Effector memory CD8-positive, alpha-beta T cell (primary cell): ENCODE data around the gene MMP24OS.
A peak's percentile ranks its signal among the peaks of the same experiment; 100 is the strongest.
"Not testable (repeated sequence)": the region's sequence is repeated elsewhere in the genome, so short reads cannot be mapped to it uniquely, and the experiment has no call there.

Source experiments
- ATAC-seq: fragments of 150-1000 bp; cut with Tn5 transposase; replicated peaks from 2 replicates; pipeline ENCODE4 v1.10.0; 2021; ENCODE audit warnings: mild to moderate bottlenecking, moderate library complexity
- DNase-seq, 3 experiments: peaks; one replicate each; pipeline ENCODE4 v3.0.0; 2021
- H3K27ac Mint-ChIP-seq, 2 donors: one replicate each; pipeline ENCODE4 v1.8.0; 2022; ENCODE audit warnings: mild to moderate bottlenecking in 2 of 2, mixed read lengths in 2 of 2, moderate library complexity in 2 of 2
- H3K27me3 Mint-ChIP-seq, 2 donors: one replicate each; pipeline ENCODE4 v1.8.0; 2022; ENCODE audit warnings: mixed read lengths in 2 of 2
- H3K36me3 Mint-ChIP-seq: one replicate; pipeline ENCODE4 v1.8.0; 2022; ENCODE audit warnings: mild to moderate bottlenecking, moderate library complexity, mixed read lengths; ENCODE audit not compliant: insufficient read depth
- H3K4me1 Mint-ChIP-seq, 2 donors: one replicate each; pipeline ENCODE4 v1.8.0; 2022; ENCODE audit warnings: low read depth in 2 of 2, mixed read lengths in 2 of 2
- H3K4me3 Mint-ChIP-seq, 2 donors: one replicate each; pipeline ENCODE4 v1.8.0; 2022; ENCODE audit warnings: mild to moderate bottlenecking in 2 of 2, mixed read lengths in 2 of 2, moderate library complexity in 2 of 2
- H3K9me3 Mint-ChIP-seq, 2 donors: one replicate each; pipeline ENCODE4 v1.8.0; 2022; ENCODE audit warnings: mixed read lengths in 2 of 2

Gene MMP24OS

DNA sequence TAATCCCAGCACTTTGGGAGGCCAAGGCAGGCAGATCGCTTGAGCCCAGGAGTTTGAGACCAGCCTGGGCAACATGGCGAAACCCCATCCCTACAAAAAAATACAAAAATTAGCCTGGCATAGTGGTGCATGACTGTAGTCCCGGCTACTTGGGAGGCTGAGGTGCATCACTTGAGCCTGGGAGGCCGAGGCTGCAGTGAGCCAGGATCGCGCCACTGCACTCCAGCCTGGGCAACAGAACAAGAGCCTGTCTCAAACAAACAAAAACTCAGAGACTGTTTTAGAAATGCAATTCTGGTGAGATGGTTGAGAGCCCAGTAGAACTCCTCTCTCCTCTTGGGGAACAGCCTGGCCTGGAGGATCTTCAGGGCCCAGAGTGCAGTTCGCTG is 37.7 kb upstream of the MMP24OS start:
- H3K4me3 Mint-ChIP-seq, H3K36me3 Mint-ChIP-seq, ATAC-seq, H3K27me3 Mint-ChIP-seq, DNase-seq, H3K9me3 Mint-ChIP-seq: not testable (repeated sequence)
- peak overlapping the region; percentile 54 to 84 for H3K27ac Mint-ChIP-seq
- H3K4me1 Mint-ChIP-seq, result peaks cover 8 to 23% of the 10 kb centered on the region in 2 donors

DNA sequence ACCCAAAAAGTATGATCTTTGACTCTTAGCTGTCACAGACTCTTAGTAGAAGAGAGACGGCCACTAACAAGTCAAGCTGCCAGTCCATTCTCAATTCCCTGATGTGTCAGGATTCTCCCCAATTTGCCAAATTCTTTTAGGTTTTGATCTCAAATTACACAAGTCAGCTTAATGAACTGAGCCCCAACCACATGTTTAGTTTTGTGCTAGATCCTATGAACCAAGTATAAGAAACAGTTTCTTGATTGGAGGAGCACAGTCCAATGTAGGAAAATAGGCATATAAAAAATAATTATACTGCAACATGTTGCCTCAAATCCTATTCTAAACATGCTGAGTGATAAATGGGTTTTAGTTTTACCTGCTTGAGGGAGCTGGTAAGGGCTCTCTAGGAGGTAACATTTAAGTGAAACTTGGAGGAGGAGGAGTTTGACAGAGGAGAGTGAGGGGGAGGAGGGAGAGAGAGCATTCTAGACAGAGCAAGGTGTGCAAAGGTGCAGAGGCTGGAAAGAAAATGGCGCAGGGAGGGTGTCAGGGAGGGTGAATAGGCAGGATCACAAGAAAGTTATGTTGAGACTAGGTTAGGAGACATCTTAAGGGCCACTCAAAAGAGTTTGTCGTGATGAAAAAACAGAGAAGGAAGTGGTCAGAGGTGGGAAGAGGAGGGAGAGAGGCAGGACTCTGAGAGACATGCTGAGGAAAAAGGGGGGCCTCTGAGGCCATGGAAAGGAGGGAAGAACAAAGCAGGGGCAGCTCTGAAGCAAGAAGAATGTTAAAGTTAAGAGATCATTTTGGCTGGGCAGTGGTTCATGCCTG is 37.1 kb upstream of the MMP24OS start:
- H3K36me3 Mint-ChIP-seq, result peaks cover 4% of the 10 kb centered on the region
- H3K27ac Mint-ChIP-seq, result peak overlapping the region; percentile 54 to 84
- ATAC-seq (no peak), DNase-seq (no peak)
- peaks cover 8 to 23% of the 10 kb centered on the region in 2 donors for H3K4me1 Mint-ChIP-seq
- no peak overlapping the region for H3K4me3 Mint-ChIP-seq
- H3K27me3 Mint-ChIP-seq, result no peaks in the 10 kb centered on the region
- no peaks in the 10 kb centered on the region for H3K9me3 Mint-ChIP-seq

DNA sequence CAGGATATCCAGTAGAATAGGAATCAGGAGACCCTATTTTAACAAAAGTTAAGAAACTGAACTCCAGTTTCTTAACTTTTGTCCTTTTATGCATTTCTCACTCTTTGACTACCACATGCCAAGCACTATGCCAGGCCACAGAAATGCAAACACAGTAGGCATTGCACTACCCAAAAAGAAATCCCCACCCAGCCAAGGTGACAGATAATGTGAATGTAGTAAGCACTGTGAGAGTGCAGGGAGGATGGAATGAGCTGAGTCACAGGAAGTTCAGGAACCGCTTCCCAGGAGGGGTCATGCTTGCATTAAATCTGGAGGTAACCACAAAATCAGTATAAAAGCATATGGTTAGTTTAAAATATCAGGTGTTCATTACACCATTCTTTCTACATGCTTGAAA is 34.4 kb upstream of the MMP24OS start:
- no peak for DNase-seq
- H3K4me1 Mint-ChIP-seq, result peaks cover 6 to 20% of the 10 kb centered on the region in 2 donors

DNA sequence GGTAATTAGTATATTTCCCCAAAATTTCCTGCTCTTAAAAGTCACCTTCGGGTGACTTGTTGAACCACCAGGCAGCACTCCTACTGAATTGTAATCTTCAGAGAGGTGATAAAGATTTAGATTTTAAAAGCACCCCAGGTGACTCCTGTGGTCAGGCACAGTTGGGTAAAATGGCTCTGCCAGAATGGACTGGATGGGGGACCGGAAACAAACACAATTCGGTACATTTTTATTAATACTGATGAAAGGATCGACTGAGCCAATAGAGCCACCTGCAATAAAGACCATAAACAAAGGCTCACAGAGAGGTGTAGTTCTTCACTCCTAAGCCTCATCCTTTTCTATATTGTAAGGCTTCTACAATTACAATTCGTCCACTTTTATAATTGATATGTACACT is 33.9 kb upstream of the MMP24OS start:
- H3K4me1 Mint-ChIP-seq, result peaks cover 6 to 20% of the 10 kb centered on the region in 2 donors
- H3K4me3 Mint-ChIP-seq, result no peak overlapping the region
- DNase-seq, result no peak
- H3K27me3 Mint-ChIP-seq, result no peaks in the 10 kb centered on the region
- ATAC-seq, result no peak
- H3K27ac Mint-ChIP-seq, result no peak overlapping the region
- H3K9me3 Mint-ChIP-seq, result no peaks in the 10 kb centered on the region
- peaks cover 9% of the 10 kb centered on the region for H3K36me3 Mint-ChIP-seq

More for the DNA sequence above, 34.4 kb upstream of the MMP24OS start:
- H3K27me3 Mint-ChIP-seq, result no peaks in the 10 kb centered on the region
- no peak for ATAC-seq
- peaks cover 9% of the 10 kb centered on the region for H3K36me3 Mint-ChIP-seq
- no peak overlapping the region for H3K4me3 Mint-ChIP-seq
- H3K27ac Mint-ChIP-seq, result no peak overlapping the region
- no peaks in the 10 kb centered on the region for H3K9me3 Mint-ChIP-seq

DNA sequence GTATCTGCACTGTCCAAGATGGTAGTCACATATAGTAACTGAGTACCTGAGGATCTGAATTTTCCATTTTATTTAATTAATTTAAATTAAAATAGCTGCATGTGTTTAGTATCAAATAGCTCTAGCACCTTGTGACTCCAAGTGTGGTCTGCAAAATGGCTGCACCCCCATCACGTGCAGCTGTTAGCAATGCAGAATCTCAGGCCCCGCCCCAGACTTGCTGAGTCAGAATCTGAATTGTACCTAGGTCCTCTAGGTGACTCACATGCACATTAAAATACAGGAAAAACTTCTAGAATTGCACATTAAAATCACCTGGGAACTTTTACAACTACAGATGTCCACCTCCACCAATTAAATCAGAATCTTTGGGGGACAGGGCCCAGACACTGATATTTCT is 33.5 kb upstream of the MMP24OS start:
- no peak overlapping the region for H3K4me3 Mint-ChIP-seq
- H3K9me3 Mint-ChIP-seq, result no peaks in the 10 kb centered on the region
- H3K27me3 Mint-ChIP-seq, result no peaks in the 10 kb centered on the region
- H3K36me3 Mint-ChIP-seq, result peaks cover 12% of the 10 kb centered on the region
- H3K4me1 Mint-ChIP-seq, result peaks cover 6 to 20% of the 10 kb centered on the region in 2 donors
- H3K27ac Mint-ChIP-seq, result no peak overlapping the region
- no peak for ATAC-seq
- no peak for DNase-seq

DNA sequence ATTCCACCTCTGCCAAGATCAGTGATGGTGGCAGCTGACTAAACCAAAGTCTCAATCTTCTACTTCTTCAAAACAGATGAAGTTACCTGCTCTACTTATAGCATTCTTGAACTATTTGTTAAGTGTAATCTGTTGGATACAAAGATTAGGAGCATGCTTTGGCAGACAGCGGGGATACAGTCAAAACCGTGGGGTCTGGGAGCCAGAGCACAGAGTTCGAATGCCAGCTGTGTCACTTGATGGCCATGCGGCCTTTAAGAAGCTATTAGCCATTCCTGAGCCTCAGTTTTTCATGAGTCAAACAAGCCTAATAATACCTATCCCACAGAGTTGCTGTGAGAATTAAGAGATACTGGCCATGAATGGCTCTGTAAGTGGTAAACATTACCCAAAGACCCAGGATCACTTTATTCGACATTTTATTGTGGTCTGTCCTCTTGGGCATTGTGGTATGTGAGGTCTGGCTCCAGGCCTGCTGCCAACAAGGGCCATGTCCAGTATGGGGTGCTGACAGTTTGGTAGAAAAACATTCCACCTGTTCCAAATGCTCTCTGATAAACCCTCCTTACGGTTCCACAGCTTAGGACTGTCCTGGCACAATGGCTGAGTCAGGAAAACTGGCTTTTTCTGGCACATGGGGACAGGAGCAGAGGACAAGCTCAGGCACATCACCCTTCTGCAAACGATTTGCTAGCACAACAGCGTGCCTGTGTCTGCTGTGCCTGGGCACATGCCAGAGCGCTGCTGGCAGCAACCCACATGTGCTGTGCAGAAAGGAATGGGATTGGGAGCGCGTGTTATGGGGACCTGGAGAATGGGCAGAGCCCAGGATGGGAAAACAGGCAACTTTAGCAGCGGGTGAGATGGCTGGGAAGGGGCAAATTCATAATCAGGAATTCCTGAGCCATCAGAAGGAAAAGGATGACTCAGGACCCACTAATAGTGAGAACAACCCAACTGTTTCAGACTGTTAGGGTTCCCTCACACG is 30.0 kb upstream of the MMP24OS start:
- Mint-ChIP-seq H3K27ac (no peak overlapping the region), H3K36me3 (peaks cover 8% of the 10 kb centered on the region), H3K4me3 (no peak overlapping the region), H3K4me1 (peaks cover 5 to 15% of the 10 kb centered on the region in 2 donors), H3K27me3 (no peaks in the 10 kb centered on the region), H3K9me3 (no peaks in the 10 kb centered on the region)
- no peak for DNase-seq
- no peak for ATAC-seq

DNA sequence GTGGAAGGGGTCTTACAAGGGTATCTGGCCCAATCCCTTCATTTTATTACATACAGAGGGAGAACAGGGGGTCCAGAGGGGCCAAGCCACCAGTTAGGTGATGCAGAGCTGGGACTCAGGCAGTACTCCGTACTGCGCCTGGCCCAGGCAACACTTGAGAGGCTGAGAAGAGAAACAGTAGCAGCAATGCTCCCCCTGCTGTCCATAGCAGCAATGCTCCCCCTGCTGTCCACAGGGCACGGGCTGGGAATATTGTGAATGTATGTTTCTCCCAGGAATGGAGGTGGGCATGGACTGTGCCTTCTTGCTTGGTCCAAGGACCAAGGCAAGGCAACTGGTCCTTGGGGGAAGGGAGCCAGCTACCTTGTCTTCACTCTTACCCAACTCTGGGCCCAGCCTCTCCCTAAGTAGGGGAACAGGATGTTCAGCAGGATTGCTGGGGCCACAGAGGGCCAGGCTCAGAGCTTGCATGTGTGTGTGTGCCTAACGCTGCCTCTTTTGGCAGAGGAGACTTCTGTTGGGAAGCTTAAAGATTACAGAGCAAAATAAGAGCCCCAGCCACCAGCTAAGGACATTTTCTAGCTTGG is 29.1 kb upstream of the MMP24OS start:
- H3K27me3 Mint-ChIP-seq, result no peaks in the 10 kb centered on the region
- peaks cover 8% of the 10 kb centered on the region for H3K36me3 Mint-ChIP-seq
- peaks cover 5 to 9% of the 10 kb centered on the region in 2 donors for H3K4me1 Mint-ChIP-seq
- H3K9me3 Mint-ChIP-seq, result no peaks in the 10 kb centered on the region
- peak in 1 of 3 experiments; percentile 14 for DNase-seq
- peak; percentile 28 for ATAC-seq
- H3K4me3 Mint-ChIP-seq, result no peak overlapping the region
- peak overlapping the region; percentile 21 to 49 for H3K27ac Mint-ChIP-seq

DNA sequence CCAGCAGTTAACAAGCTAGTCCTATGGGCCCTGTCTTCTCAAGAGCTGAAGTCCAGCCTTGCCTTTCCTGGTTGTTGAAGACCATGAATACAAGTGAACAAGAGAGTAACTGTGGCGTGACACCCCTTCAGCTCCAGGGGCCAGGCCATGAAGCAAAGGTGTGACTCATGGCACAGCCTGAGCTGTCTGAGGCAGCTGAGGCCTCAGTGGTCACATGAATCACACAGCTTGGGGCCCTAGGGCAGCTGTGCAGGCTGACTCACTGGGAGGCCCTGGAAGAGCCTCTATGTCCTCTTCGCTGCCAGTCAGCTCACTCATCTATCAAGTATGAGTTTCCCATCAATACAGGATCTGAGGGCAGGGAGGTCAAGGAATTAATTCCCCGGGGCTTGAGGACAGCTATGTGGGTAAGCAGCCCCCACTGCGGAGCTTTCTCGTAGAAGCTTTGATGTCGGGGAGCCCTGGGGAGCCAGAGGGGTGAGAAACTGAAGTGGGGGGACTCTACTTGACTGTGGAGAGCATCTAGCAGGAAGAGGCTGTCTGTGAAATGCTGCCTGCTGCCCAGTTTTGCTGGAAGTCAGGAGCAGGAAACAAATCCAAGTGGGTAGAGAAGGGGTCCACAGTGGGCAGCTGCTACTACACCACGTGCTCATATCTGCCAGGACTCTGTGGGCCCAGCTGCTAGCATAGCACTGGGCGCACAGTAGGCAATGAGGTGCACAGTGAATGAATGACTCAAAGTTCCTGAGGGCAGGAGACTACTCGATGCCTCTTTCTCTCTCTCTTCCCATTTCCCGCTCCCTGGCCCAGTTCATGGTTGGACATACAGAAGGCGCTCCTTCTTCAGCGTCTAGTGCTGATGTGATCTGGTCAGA is 28.0 kb upstream of the MMP24OS start:
- H3K36me3 Mint-ChIP-seq, result peaks cover 8% of the 10 kb centered on the region
- H3K4me3 Mint-ChIP-seq, result no peak overlapping the region
- no peak for ATAC-seq
- no peaks in the 10 kb centered on the region for H3K27me3 Mint-ChIP-seq
- H3K9me3 Mint-ChIP-seq, result no peaks in the 10 kb centered on the region
- no peak for DNase-seq
- H3K4me1 Mint-ChIP-seq, result peaks cover 5 to 9% of the 10 kb centered on the region in 2 donors
- peak overlapping the region; percentile 49 to 65 for H3K27ac Mint-ChIP-seq

DNA sequence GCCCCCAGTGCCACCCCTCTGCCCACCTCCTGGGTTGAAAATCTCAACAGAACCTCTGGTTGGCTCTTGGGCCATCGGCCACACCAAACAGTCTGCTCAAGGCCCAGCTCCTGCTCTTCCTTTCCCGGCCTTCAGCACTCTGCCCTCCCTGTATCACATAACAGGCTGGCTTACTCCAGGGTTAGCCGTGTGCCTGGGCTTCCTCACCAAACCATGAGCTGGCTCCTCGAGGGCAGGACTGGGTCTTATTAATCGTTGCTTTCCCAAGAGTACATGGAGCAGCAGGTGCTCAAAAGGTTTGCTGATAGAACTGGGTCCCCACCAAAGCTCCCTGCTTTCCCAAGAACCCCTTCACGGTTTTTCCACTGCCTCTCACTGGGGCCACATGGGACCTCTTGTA is 27.0 kb upstream of the MMP24OS start:
- peaks cover 5 to 9% of the 10 kb centered on the region in 2 donors for H3K4me1 Mint-ChIP-seq
- no peak for ATAC-seq
- no peaks in the 10 kb centered on the region for H3K9me3 Mint-ChIP-seq
- no peaks in the 10 kb centered on the region for H3K27me3 Mint-ChIP-seq
- no peak for DNase-seq
- H3K27ac Mint-ChIP-seq, result peak overlapping the region; percentile 36 to 65
- H3K36me3 Mint-ChIP-seq, result peaks cover 8% of the 10 kb centered on the region
- no peak overlapping the region for H3K4me3 Mint-ChIP-seq

DNA sequence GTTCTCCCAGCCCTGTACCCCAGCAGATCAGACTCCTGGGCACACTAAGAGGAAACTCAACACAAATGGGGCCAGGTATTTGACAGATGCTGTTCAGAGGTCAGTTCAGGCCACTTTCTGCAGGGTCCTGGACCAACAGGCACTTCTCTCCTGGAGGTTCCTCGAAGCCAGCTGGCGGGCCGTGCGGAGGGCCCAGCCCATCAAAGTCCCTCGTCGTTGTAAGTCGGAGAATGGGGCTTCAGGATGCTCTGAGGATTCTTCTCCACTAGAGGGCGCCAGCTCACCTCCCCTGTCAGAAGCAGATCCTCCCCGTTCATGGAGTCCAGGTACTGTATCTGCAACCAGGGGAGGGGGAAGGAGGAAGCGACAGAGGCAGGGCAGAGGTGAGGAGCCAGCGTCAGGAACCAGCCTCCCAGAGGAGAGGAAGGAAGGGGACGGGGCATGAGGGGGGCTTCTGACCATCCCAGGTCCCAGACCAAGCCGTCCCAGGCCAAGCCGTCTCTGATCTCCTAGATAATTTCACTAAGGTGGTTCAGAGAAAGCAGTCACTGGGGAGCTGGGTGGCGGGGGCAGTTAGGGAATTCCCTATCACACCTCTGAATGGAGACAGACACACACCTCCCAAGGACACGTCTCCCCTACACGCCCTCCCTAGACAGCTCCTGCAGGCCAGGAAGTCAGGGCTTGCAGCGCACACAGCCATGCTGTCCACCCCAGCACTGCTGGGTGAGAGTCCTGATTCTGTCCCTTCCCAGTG is 26.0 kb upstream of the MMP24OS start:
- DNase-seq, result peak; percentile 82 to 83 (median 83)
- Mint-ChIP-seq H3K4me1 (peaks cover 5 to 9% of the 10 kb centered on the region in 2 donors), H3K36me3 (peaks cover 3% of the 10 kb centered on the region), H3K4me3 (no peak overlapping the region), H3K27ac (peak overlapping the region; percentile 36 to 65), H3K9me3 (no peaks in the 10 kb centered on the region), H3K27me3 (no peaks in the 10 kb centered on the region)
- ATAC-seq, result peak; percentile 96

DNA sequence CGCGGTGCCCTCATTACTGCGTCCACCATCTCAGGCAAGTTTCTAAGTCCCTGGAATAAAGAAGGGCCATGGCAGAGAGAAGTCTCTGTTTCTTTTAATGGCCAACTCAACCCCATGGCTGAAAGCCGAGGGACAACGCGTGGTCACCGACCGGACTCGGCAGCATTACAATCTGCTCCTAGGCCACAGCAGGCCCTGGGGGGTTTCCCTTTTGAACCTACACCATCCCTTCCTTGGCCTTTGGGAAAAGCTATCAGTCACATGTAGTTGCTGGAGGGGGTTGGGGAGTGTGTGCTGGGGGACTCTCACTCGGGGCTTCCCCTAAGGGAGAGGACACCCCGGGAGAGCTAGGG is 25.4 kb upstream of the MMP24OS start:
- Mint-ChIP-seq H3K4me3 (no peak overlapping the region), H3K27me3 (no peaks in the 10 kb centered on the region), H3K9me3 (no peaks in the 10 kb centered on the region), H3K4me1 (peaks cover 5 to 9% of the 10 kb centered on the region in 2 donors), H3K27ac (peak overlapping the region in 1 of 2 donors; percentile 65), H3K36me3 (peaks cover 3% of the 10 kb centered on the region)
- ATAC-seq (no peak), DNase-seq (no peak)
